Activated T-cell treated with anti-CD3 and anti-CD28 coated beads for 24 hours (primary cell): ENCODE measurements around the gene ZMAT5.

Source experiments
- DNase-seq: peaks from one replicate; pipeline ENCODE4 v3.0.0-alpha.2; 2020; ENCODE audit warnings: low read depth

Gene ZMAT5

GRCh38 chr22:29753808-29754657 is 12.8 kb downstream of the ZMAT5 start:
- DNase-seq = no peak

DNA sequence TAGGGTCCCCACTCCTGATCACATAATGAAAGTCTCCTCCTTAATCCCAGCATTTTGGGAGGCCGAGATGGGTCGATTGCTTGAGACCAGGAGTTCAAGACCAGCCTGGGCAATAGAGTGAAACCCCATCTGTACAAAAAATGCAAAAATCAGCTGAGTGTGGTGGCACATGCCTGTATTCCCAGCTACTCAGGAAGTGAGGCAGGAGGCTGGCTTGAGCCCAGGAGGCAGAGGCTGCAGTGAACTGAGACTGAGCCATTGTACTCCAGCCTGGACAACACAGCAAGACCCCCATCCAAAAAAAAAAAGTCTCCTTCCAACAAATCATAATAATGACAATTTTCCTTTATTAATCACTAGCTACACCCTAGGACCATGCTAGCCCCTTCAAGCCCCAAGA is 15.1 kb downstream of the ZMAT5 start:
- no peak for DNase-seq

GRCh38 chr22:29750559-29751538 is 16.0 kb downstream of the ZMAT5 start:
- DNase-seq = no peak

DNA sequence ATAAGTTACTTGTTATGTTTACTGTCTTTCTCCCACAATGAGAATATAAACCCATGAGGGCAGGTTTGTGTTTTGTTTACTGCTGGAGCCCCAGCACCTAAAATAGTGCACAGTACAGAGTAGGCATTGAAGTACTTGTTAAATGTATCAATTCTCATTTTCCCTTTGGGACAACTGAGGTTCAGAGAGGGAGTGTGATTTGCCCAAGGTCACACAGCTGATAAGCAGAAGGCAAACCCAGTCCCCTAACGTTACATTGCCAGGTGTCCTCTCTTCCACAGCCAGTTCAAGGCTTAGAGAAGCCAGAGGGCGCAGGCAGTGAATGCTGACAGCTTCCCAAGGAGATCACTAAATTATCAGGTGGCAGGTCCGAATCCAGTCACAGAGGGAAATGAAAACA is 16.8 kb downstream of the ZMAT5 start:
- DNase-seq = no peak

DNA sequence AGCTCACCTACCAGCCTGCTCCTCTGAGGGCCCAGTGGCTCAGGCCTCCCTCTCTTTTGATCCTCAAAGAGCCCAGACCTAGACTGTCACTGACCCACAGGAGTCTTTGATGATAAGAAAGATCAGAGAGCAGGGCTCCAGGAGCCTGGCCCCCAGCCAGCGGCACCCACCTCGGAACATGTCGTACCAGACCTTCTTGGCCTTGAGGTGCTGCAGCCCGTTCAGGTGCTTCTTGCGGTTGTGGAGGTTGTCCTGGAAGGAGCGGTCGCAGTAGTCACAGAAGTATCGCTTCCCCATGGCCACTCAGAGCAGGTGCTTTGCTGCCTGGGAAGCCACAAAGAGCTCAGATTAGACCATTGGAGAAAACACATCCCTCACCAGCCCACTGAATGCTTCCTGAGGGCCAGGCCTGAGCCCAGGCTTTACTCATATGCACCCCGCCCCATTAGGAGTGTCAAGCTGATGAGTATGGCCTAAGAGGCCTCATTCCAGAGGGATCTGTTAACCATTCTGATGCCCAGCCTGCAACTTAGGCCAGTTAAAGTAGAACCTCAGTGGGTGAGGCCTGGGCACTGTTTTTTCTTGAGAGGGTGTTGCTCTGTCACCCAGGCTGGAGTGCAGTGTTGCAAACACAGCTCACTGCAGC is 18.4 kb downstream of the ZMAT5 start:
- DNase-seq = no peak

DNA sequence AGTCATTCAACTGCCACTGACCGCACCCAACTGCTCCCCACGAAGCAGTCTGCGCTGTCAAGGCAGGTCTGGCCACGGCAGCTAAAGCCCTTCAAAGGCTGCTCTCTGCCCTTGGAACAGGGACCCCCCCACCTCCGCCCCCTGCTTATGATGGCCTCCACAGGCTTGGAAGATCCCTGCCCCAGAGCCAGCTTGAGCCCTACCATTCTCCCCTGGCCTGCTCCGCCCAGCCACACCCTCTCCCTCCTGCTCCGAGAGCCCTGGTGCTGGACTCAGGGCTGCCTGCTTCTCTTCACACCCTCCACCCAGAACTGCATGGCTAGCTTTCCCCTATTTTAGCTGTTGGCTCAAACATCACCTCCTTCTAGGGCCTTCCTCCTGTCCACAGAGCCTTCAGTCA is 19.0 kb downstream of the ZMAT5 start:
- DNase-seq = no peak

DNA sequence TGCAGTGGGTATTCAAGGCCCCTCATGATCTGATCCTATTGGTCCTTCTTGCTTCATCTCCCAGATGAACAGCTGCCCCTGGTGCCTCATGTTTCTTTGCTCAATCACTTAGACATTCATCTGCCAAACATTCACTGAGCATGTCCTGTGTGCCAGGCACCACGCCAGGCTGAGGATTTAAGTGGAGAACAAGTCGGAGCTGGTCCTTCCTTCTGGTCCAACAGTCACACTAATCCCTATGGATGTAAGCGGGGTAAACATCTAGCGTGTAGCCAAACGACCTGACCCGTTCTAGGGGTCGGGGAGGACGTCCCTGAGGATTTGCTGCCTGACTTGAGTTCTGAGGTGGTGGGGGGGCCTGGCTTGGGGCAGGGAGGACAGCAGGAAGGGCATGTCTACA is 21.9 kb downstream of the ZMAT5 start:
- DNase-seq = no peak

DNA sequence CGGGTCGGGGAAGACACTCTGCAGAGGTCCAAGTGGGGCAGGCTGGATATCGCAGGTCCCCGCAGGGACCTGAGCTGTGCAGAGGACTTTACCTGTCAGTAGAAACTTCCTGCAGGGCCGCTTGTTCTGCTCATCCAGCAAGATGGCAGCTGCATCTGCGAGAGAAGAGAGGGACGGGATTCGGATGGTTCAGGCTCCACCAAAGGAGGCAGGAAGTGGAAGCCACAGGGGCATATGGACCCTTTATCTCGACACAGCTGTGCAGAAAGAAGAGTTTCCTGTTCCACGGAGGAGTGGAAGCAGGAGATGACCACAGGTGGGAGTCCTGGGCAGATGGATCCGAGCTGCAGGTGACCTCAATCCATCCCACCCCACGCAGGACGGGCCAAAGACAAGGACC is 24.5 kb downstream of the ZMAT5 start:
- no peak for DNase-seq

- DNase-seq = no peak
These were observed 24.9 kb downstream of the ZMAT5 start for GRCh38 chr22:29741926-29742325.

- DNase-seq = no peak
These were observed 26.6 kb downstream of the ZMAT5 start for GRCh38 chr22:29740216-29740615.

DNA sequence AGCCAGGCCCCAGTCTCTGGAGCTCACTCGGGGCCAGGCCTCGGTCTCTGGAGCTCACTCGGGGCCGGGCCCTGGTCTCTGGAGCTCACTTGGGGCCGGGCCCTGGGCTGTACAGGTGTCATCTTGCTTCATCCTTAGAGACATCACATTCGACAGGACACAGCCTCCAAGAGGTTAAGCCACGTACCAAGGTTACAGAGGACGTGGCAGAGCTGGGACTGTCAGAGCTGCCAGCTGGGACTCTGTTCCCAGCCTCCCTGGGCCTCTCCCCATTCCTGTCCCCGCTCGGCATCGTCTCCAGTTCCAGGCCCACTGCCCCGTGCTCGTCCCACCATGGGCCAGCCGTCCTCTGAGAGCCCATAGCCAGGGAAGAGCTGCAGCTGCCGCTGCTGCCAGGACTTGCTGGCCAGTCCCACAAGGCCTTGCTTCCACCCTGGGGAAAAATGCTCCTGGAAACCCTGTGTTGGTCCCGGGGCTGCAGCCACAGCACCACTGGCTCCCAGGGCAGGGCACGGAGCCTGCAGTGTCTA is 27.4 kb downstream of the ZMAT5 start:
- DNase-seq = no peak

DNA sequence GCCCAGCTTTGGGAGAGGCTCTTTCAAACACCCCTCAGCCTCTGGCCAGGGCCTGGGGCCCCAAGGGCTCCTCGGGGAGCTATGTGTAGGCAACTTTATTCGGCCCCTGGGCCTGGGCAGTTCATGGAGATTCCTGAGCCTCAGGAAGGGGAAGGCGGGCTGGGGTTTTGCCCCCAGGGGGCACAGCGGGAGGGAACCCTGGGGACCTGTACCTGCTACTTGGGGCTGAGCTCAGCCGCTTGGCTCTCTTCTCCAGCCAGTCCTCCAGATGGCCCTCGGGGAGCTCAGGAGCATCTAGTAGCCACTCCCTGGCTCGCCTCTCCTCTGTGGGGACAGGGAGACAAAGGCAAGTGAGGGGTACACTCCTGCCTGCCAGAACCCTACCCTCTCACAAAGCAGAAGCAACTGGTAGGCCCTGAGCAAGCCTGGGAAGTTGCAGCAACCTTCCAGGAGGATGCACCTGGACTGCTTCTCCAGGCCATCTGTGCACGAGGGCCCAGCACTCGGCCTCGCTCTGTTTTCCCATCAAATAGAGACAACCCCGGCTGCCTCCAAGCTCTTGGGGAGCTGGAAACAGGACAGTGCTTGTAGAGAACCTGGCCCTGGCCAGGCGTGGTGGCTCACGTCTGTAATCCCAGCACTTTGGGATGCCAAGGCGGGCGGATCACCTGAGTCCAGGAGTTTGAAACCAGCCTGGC is 28.5 kb downstream of the ZMAT5 start:
- no peak for DNase-seq

DNA sequence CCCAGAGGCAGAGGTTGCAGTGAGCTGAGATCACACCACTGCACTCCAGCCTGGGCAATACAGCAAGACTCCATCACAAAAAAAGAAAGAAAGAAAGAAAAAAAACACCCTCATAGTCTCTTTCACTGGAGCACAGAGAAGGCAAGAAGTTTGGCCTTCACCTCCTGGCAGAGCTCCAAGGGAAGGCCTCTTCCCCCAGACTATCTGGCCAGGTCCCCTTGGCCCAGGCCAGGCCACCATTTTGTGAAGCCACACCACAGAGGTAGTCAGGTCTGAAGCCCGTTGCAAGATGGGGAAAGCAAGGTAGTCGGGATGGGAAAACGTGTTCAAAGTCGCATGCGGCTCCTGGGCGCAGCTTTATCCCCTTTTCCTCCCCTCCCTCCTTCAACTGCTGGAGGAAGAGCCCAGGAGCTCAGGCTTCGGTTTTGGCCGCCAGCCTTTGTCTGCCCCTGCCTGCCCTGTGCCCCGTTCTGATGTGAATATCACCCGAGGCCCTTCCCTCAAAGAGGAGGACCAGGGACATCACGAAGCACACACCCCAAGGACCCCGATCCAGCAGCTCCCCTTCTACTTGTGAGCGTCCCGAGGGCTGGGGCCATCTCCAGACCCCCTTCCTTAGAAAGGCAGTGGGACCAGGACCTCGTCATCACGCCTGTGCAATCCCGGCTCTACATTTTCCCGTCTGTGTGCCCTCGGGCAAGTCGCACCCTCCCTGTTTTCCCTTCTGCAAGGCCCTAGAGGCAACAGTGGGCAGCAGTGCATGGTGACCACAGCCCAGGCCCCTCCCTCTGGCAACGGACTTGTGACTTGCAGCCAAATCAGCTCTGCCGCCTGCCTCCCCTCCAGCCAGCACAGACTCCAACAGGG is 29.3 kb downstream of the ZMAT5 start:
- DNase-seq = no peak

GRCh38 chr22:29735416-29735815 is 31.4 kb downstream of the ZMAT5 start:
- no peak for DNase-seq

DNA sequence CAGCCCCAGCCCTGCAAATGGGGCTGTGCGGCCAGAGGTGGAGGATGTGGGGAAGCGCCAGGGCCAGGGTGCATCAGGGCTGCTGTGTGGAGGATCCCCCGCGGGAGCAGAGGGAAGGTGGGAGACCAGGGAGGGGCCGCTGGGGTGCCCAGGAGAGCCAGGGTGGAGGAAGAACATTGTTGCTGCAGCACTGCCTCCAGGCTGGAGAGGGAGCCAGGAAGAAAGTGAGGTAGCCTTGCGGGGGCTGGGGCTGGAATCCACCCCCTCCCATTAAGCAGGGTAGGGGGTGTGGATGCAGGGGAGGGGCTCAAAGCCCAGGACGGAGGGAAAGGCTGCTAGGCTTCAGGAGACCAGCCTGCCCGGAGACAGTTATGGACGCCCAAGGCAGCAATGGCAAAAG is 32.0 kb downstream of the ZMAT5 start:
- DNase-seq = no peak

DNA sequence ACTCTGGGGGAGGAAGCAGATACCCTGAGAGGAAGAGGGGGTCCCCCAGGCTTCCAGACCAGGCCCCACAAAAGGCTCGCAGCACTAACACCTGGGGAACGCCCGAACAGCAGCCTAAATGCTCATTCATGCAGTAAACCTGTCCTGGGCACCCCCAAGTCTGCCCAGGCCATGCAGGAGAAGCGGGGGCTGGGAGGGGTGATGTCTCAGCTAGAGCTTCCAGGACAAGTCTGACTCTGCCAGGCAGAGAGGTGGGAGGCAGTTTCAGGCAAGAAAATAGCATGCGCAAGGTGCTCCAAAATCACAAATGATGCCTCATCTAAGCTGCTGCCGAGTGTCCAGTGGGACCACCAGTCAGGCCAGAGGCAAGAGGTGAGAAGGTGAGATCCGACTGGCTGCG is 32.4 kb downstream of the ZMAT5 start:
- DNase-seq = no peak

DNA sequence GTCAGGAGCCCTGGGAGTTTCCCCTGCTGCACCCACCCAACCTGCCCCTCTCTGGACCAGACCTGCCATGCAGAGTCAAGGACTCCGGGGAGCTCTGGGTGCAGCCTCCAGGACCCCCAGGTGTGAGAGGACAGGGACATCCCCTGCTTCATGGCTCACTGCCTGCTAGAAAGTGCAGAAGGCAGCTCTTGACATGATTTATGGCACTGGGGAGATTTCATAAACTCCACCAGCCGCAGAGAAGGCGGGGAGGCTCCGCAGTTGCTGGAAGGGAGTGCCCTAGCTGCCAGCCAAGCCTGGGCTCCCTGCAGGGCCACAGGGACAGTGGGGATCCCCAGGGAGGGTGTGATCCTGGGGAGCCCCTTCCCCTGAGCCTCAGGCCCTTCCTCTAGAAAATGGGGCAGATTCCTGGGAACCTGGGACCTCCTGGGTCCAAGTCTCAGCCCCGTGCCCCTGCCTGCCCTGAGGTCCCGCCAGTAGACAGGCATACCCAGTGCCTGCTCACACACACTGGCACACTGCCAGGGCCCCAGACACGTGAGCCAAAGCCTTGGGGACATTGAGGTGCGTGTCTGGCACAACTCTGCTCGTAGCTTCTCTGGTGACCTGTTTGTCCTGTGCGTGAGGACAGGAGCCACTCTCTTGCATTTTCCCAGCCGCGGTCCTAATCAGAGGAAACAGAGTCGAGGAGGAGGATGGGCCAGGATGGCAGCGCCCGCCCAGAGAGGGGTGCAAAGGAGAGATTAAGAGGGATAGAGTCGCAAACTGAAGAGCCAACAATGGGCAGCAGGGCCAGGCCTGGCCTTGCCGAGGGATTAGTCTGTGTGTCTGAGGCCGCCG is 33.2 kb downstream of the ZMAT5 start:
- DNase-seq = no peak

DNA sequence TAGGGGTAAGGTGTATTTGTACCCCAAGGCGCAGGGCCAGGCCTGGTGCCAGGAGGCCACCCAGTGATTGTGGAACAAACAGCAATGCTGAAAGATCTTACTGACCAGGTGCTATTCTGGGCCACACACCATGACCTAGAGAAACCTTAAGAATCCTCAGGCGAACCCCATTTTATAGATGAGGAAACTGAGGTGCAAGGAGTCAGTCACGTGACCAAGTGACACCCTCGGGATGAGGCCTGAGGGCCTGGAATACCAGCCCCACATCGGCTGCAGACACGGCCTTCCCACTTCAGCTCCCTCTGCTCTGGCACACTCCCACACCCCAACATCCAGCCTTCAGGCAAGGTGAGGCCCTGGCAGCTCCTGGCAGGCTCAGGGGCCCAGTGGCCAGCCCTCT is 33.9 kb downstream of the ZMAT5 start:
- DNase-seq = no peak

DNA sequence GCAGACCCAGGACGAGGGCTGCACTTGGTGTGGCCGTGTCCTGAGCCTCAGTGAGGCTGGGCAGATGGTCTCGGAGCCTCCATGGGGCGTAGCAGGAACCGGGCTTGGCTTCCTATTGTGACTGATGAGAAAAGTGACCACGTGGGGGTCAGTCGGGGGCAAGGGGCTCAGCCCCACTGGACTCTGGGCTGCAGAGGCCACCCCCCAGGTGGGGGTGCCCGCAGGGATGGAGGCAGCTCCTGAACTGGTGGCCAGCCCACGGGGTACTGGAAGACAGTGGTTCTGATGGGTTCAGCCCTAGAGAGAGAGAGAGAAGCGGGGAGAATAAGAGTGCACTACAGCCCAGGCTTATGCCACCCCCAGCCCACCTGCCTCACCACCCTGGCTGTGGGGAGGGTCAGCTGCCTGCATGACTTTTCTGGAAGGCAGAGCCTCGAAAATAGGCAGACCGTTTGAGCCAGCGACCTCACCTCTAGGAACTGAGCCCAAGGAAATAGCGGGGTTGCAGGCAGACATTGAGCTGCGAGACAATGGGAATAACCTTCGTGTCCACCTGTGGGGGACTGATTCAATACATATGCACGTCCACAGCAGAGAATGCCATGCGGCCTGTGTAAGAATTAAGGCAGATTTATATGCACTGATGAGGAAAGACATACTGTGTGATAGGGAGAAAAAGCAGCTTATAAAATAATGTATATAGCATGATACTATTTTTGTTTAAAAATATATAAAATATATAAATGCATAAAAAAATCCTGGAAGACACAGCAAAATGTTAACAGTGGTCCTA is 35.6 kb downstream of the ZMAT5 start:
- DNase-seq = no peak
